Upper lobe of left lung (tissue), 6 donors: ENCODE data around the gene MYH9. TPM values are rescaled to one million over a fixed set of nuclear protein-coding genes. Genes with fewer than 3 reads are reported as not detected.
"Not testable (repeated sequence)": the region's sequence is repeated elsewhere in the genome, so short reads cannot be mapped to it uniquely, and the experiment has no call there.

Source experiments
- ATAC-seq, 2 donors: fragments of 200-7000 bp; cut with Tn5 transposase; one replicate each; pipeline ENCODE4 v1.9.1; 2022; ENCODE audit warnings: mild to moderate bottlenecking in 2 of 2, moderate library complexity in 2 of 2; ENCODE audit not compliant: low FRiP score in 2 of 2
- DNase-seq, 2 donors: peaks; one replicate each; pipeline ENCODE4 v3.0.0-alpha.2; 2019 to 2020
- H3K27ac ChIP-seq, 4 donors: fragments of 200-600 bp; sonication (generic); one replicate each; pipeline ENCODE4 v1.5.1; 2016 to 2019
- H3K27me3 ChIP-seq, 4 donors: fragments of 200-600 bp; sonication (generic); one replicate each; pipeline ENCODE4 v1.5.1; 2017 to 2019
- H3K36me3 ChIP-seq, 4 donors: fragments of 200-600 bp; sonication (generic); one replicate each; pipeline ENCODE4 v1.5.1; 2016 to 2019
- H3K4me1 ChIP-seq, 4 donors: fragments of 200-600 bp; sonication (generic); one replicate each; pipeline ENCODE4 v1.5.1; 2018 to 2019
- H3K4me3 ChIP-seq, 4 donors: fragments of 200-600 bp; sonication (generic); one replicate each; pipeline ENCODE4 v1.5.1; 2017 to 2019; ENCODE audit warnings: mild to moderate bottlenecking in 2 of 4, moderate library complexity in 1 of 4
- H3K9me3 ChIP-seq, 4 donors: fragments of 200-600 bp; sonication (generic); one replicate each; pipeline ENCODE4 v1.5.1; 2018 to 2019
- CTCF ChIP-seq, 6 experiments: fragments of 450-650 bp in 4 of 6; fragments of 200-600 bp in 2 of 6; sonication (generic) in 2 of 6; IDR thresholded peaks; one replicate each; pipeline ENCODE4 v1.5.1; 2016 to 2019; ENCODE audit warnings: antibody characterized with exemption in 6 of 6
- EP300 ChIP-seq, 4 donors: sonication (generic); formaldehyde crosslinking; IDR thresholded peaks; one replicate each; pipeline ENCODE4 v1.5.1; 2017; ENCODE audit warnings: antibody characterized with exemption in 4 of 4, control low read depth in 2 of 4
- POLR2A ChIP-seq, 4 donors: fragments of 450-650 bp; IDR thresholded peaks; one replicate each; pipeline ENCODE4 v1.5.1; 2016 to 2017; ENCODE audit warnings: antibody characterized with exemption in 4 of 4, mild to moderate bottlenecking in 2 of 4
- POLR2AphosphoS5 ChIP-seq, 2 donors: sonication (generic); formaldehyde crosslinking; IDR thresholded peaks; one replicate each; pipeline ENCODE4 v1.5.1; 2017; ENCODE audit warnings: antibody characterized with exemption in 2 of 2
- WGBS, 2 donors: methylation state at CpG; one replicate each; pipeline ENCODE4 v1.1.5; 2017 to 2018; 5-methylcytosine and 5-hydroxymethylcytosine counted together
- total RNA-seq, 6 donors: library from RNA; depleted of rRNA in 4 of 6; stranded (reverse); fragments of >200 nt in 4 of 6; gene quantifications; one replicate each; pipeline versions ENCODE4 v1.1.0 to v1.2.1, GENCODE V29; 2016 to 2021
- donor health status: DM: no; HTN: no; CAD: no; lungs with moderate emphysema.
- donor health status: DM: no; HTN: yes; CAD: no; lungs with severe emphysema.

MYH9 gene
- total RNA-seq, 6 donors from 2014 or later = 486 to 925 (median 599) TPM

DNA sequence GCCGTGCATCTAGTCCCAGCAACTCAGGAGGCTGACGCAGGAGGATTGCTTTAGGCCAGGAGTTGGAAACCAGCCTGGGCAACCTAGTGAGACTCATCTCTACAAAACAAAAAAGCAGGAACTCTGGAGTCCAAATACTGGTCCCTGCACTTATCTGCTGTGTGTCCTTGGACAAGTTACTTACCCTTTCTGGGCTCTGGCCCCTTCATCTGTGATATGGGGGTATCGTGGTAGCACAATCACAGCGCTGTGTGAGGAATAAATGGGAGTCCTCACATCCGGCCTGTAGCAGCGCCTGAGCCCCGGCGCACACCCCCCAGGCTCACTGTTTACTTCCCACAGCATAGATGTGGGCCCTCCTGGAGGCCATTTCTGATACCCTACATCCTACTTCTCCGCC, 44.2 kb upstream of the MYH9 start:
- ATAC-seq = no peak
- TF ChIP-seq CTCF (IDR thresholded peaks at IDR 0.05) = no peak
- TF ChIP-seq POLR2AphosphoS5 (IDR thresholded peaks at IDR 0.05) = no peak
- TF ChIP-seq POLR2A (IDR thresholded peaks at IDR 0.05) = no peak
- TF ChIP-seq EP300 (IDR thresholded peaks at IDR 0.05) = no peak
- 80 to 88% methylated on average over 9 of the region's 9 CpGs for WGBS, 2 donors
- Histone ChIP-seq H3K27me3 (no peaks in the 10 kb centered on the region), H3K27ac (peak overlapping the region in 3 of 4 donors; percentile 32 to 68 (median 38)), H3K9me3 (no peaks in the 10 kb centered on the region), H3K4me1 (peaks cover 27 to 46% (median 36%) of the 10 kb centered on the region in 4 donors), H3K4me3 (no peak overlapping the region), H3K36me3 (no peaks in the 10 kb centered on the region)
- no peak for DNase-seq

GRCh38 chr22:36430863-36431262, 43.1 kb upstream of the MYH9 start:
- H3K27me3 ChIP-seq = no peaks in the 10 kb centered on the region
- H3K9me3 ChIP-seq = no peaks in the 10 kb centered on the region
- DNase-seq (no peak), ATAC-seq (no peak)
- no peaks in the 10 kb centered on the region for H3K36me3 ChIP-seq
- H3K4me1 ChIP-seq = peaks cover 30 to 44% (median 37%) of the 10 kb centered on the region in 4 donors
- TF ChIP-seq POLR2AphosphoS5 (IDR thresholded peaks at IDR 0.05) (no peak), EP300 (IDR thresholded peaks at IDR 0.05) (no peak), POLR2A (IDR thresholded peaks at IDR 0.05) (no peak), CTCF (IDR thresholded peaks at IDR 0.05) (no peak)
- no peak overlapping the region for H3K27ac ChIP-seq
- 83 to 89% methylated on average over 8 to 9 of the region's 9 CpGs for WGBS, 2 donors
- no peak overlapping the region for H3K4me3 ChIP-seq

GRCh38 chr22:36427952-36428351, 40.2 kb upstream of the MYH9 start:
- DNase-seq, ATAC-seq, H3K27me3 ChIP-seq, H3K27ac ChIP-seq, H3K4me3 ChIP-seq, H3K9me3 ChIP-seq, H3K36me3 ChIP-seq: not testable (repeated sequence)
- WGBS, 2 donors = 92% methylated on average over 11 of the region's 11 CpGs
- H3K4me1 ChIP-seq = peaks cover 15 to 33% (median 17%) of the 10 kb centered on the region in 4 donors

- WGBS, 2 donors = 61% methylated on average over 2 of the region's 2 CpGs; no CpG with 5 or more reads in 1 of the 2 donors
- no peak for TF ChIP-seq EP300 (IDR thresholded peaks at IDR 0.05)
- TF ChIP-seq POLR2AphosphoS5 (IDR thresholded peaks at IDR 0.05) = no peak
- peak in 3 of 6 experiments; percentile 28 to 34 (median 31) for TF ChIP-seq CTCF (IDR thresholded peaks at IDR 0.05)
These were observed 38.3 kb upstream of the MYH9 start for GRCh38 chr22:36425977-36426523.

DNA sequence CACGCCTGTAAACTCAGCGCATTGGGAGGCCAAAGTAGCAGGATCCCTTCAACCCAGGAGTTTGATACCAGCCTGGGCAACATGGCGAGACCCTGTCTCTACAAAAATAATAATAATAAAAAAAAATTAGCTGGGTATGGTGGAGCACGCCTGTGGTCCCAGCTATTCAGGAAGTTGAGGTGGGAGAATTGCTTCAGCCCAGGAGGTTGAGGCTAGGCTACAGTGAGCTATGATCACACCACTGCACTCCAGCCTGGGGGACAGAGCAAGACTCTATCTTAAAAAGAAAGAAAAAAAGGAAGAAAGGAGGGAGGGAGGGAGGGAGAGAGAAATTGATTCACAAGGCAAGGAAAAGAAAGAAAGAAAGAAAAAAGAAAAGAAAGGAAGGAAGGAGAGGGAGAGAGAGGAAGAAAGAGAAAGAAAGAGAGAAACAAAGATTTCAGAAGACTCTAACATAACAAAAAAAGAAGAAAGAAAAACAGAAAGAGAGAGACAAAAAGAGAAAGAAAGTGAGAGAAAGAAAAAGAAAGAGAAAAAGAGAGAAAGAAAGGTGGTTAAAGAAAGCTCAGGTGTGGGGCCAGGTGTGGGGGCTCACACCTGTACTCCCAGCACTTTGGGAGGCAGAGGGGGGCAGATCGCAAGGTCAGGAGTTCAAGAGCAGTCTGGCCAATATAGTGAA, 37.3 kb upstream of the MYH9 start:
- Histone ChIP-seq H3K4me3 (no peak overlapping the region), H3K4me1 (peaks cover 7 to 33% (median 9%) of the 10 kb centered on the region in 4 donors), H3K27me3 (no peaks in the 10 kb centered on the region), H3K27ac (peak overlapping the region in 1 of 4 donors; percentile 76), H3K36me3 (no peaks in the 10 kb centered on the region), H3K9me3 (no peaks in the 10 kb centered on the region)
- DNase-seq (no peak), ATAC-seq (no peak)
- WGBS, 2 donors = 87 to 96% methylated on average over 5 of the region's 5 CpGs
- TF ChIP-seq POLR2AphosphoS5 (IDR thresholded peaks at IDR 0.05) (no peak), CTCF (IDR thresholded peaks at IDR 0.05) (no peak), EP300 (IDR thresholded peaks at IDR 0.05) (no peak), POLR2A (IDR thresholded peaks at IDR 0.05) (no peak)

More at GRCh38 chr22:36425977-36426523, 38.3 kb upstream of the MYH9 start:
- Histone ChIP-seq H3K27ac (peak overlapping the region in 3 of 4 donors; percentile 33 to 76 (median 36)), H3K4me3 (no peak overlapping the region), H3K36me3 (no peaks in the 10 kb centered on the region), H3K9me3 (no peaks in the 10 kb centered on the region), H3K4me1 (peaks cover 7 to 27% (median 9%) of the 10 kb centered on the region in 4 donors), H3K27me3 (no peaks in the 10 kb centered on the region)
- DNase-seq (no peak), ATAC-seq (peak in 1 of 2 donors; percentile 67)

DNA sequence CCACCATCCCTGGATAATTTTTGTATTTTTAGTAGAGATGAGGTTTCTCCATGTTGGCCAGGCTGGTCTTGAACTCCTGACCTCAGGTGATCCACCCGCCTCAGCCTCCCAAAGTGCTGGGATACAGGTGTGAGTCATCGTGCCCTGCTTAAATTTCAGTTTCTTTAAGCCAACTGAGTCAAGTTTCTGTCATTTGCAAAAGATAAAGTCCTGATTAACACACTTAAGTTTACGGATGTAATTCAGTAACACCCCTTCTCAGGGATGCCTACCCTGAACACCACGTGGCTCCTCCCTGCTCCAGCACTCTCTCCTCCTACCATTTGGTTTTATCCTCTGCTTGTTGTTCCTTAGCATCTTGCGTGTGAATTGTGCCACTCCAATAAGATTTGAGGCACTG, 36.7 kb upstream of the MYH9 start:
- H3K36me3 ChIP-seq, ATAC-seq, DNase-seq, H3K9me3 ChIP-seq, H3K27ac ChIP-seq, H3K27me3 ChIP-seq, H3K4me3 ChIP-seq: not testable (repeated sequence)
- H3K4me1 ChIP-seq = peaks cover 10 to 39% (median 13%) of the 10 kb centered on the region in 4 donors
- 85 to 93% methylated on average over 5 of the region's 5 CpGs for WGBS, 2 donors
